ENCODE measurements around the gene CES1.
"Not testable (repeated sequence)": the region's sequence is repeated elsewhere in the genome, so short reads cannot be mapped to it uniquely, and the experiment has no call there.

Gene CES1

DNA sequence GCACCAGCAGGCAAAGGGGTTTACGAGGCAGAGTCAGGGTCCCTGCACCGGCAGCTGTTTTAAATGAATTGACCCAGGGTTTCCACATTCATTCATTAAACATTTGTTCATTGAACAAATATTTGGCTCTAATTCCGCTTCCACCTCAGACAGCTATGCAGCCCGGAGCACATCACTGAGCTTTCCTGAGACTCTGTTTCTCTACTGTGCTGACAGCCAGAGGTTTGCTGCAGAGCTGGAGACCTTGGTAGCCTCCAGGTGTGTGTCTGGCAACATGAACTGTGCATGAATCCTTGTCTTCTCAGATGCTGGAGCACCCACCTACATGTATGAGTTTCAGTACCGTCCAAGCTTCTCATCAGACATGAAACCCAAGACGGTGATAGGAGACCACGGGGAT, 42.7 kb downstream of the CES1 start:
- H3K27ac ChIP-seq (ENCODE audit: low read length); H3K4me3 ChIP-seq (ENCODE audit: low read depth in 1 of 2, low read length in 2 of 2); H4K20me1 ChIP-seq (ENCODE audit: insufficient read depth, low read length); H2AFZ ChIP-seq (ENCODE audit: low read depth, low read length); H3K79me2 ChIP-seq (ENCODE audit: insufficient read depth, low read length); ATAC-seq (ENCODE audit: insufficient read depth, low read depth); H3K9ac ChIP-seq (ENCODE audit: low read depth, low read length); H3K36me3 ChIP-seq (ENCODE audit: insufficient read depth, low read length); H3K4me1 ChIP-seq (ENCODE audit: insufficient read depth, low read length); DNase-seq; H3K4me2 ChIP-seq (ENCODE audit: insufficient read depth, low read length); H3K9me3 ChIP-seq (ENCODE audit: insufficient read depth, low read length, severe bottlenecking); H3K27me3 ChIP-seq (ENCODE audit: insufficient read depth, low read length, poor library complexity): not testable (repeated sequence)

DNA sequence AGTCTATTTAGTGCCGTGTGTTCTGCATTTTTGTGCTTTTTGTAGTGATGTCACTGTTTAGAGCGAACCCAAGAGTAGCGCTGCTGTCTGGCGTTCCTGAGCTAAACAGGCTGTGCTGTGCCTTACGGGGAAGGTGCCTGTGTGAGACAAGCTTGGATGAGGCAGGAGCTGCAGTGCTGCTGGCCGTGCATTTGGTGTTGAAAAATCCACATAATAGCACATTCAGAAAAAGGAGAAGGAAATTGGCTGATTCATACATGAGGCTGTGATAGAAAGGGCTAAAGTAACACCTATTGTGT, 50.2 kb downstream of the CES1 start:
- not testable (repeated sequence) for H3K27ac ChIP-seq (ENCODE audit: low read length); H3K9ac ChIP-seq (ENCODE audit: low read depth, low read length); H3K36me3 ChIP-seq (ENCODE audit: insufficient read depth, low read length); H4K20me1 ChIP-seq (ENCODE audit: insufficient read depth, low read length); H3K4me3 ChIP-seq (ENCODE audit: low read depth in 1 of 2, low read length in 2 of 2); H2AFZ ChIP-seq (ENCODE audit: low read depth, low read length); H3K9me3 ChIP-seq (ENCODE audit: insufficient read depth, low read length, severe bottlenecking); DNase-seq; ATAC-seq (ENCODE audit: insufficient read depth, low read depth); H3K27me3 ChIP-seq (ENCODE audit: insufficient read depth, low read length, poor library complexity); H3K4me1 ChIP-seq (ENCODE audit: insufficient read depth, low read length); H3K79me2 ChIP-seq (ENCODE audit: insufficient read depth, low read length); H3K4me2 ChIP-seq (ENCODE audit: insufficient read depth, low read length)

DNA sequence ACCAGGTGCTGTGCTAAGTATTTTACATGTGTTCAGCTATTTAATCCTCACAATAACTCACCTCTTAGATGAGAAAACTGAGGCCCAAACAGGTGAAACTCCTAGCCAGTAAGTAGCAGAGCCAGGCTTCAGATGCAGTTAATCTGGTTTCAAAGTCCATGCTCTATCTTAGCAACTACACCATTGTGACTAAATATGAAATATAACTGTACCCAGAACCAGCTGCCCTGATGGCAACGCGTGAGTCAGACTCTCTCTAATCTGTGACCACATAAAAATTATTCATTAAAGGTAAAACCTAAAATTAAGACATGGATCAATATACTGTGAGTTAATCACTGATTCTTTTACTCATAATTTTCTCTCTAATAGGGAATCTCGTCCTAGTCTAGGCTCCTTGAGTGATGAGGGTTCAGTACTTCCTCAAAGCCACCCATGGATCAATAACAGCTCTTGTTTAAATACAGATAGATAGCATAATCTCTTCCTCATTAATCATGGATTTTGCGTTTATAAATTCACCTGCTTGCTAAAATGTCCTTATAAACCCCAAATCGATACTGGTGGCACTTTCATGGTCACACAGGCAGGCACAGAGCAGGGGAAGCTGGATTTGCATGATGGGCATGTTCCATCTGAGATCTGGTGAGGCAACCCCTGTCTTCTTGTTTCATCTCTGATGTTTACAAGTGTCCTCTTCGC, 50.7 kb downstream of the CES1 start:
- not testable (repeated sequence) for H3K36me3 ChIP-seq (ENCODE audit: insufficient read depth, low read length); H3K79me2 ChIP-seq (ENCODE audit: insufficient read depth, low read length); H3K4me1 ChIP-seq (ENCODE audit: insufficient read depth, low read length); H3K4me3 ChIP-seq (ENCODE audit: low read depth in 1 of 2, low read length in 2 of 2); H3K9ac ChIP-seq (ENCODE audit: low read depth, low read length); H3K27ac ChIP-seq (ENCODE audit: low read length); H3K9me3 ChIP-seq (ENCODE audit: insufficient read depth, low read length, severe bottlenecking); H4K20me1 ChIP-seq (ENCODE audit: insufficient read depth, low read length); H2AFZ ChIP-seq (ENCODE audit: low read depth, low read length); DNase-seq; H3K4me2 ChIP-seq (ENCODE audit: insufficient read depth, low read length); ATAC-seq (ENCODE audit: insufficient read depth, low read depth); H3K27me3 ChIP-seq (ENCODE audit: insufficient read depth, low read length, poor library complexity)

DNA sequence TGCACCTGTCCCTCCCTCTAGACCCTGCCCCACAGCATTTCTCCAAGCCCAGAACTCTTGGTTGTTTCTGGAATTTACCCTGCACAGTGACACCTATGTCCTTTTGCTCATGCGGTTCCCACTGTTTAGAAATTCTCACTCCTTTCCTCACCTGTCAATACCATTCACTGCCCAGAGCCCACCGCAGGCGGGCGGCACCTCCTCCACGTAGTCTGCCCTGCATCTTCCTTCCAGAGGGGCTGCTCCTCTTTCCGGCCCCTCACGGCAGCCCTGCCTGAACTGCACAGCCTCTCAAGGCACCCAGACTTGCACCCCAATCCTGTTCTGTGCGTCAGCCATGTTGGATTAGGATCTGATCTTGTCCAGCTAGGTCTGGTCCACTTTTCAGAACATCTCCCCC, 51.4 kb downstream of the CES1 start:
- H3K4me2 ChIP-seq (ENCODE audit: insufficient read depth, low read length); H3K27me3 ChIP-seq (ENCODE audit: insufficient read depth, low read length, poor library complexity); H3K36me3 ChIP-seq (ENCODE audit: insufficient read depth, low read length); H3K4me3 ChIP-seq (ENCODE audit: low read depth in 1 of 2, low read length in 2 of 2); H2AFZ ChIP-seq (ENCODE audit: low read depth, low read length); DNase-seq; H3K27ac ChIP-seq (ENCODE audit: low read length); ATAC-seq (ENCODE audit: insufficient read depth, low read depth); H3K79me2 ChIP-seq (ENCODE audit: insufficient read depth, low read length); H3K4me1 ChIP-seq (ENCODE audit: insufficient read depth, low read length); H3K9me3 ChIP-seq (ENCODE audit: insufficient read depth, low read length, severe bottlenecking); H4K20me1 ChIP-seq (ENCODE audit: insufficient read depth, low read length); H3K9ac ChIP-seq (ENCODE audit: low read depth, low read length): not testable (repeated sequence)

DNA sequence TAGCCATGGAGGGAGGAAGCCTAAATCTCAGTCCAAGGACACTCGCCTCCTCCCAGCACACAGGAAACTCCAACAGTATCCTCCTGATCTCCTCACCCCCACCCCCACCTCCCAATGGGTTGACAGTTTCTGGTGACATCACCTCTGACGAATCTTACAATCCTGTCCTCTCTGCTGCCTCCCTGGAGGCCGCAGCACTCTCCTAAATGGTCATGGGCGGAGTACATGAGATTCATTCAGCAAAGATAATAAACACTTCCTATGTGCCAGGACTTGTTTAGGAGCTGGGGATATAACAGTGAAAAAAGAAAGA, 52.8 kb downstream of the CES1 start:
- DNase-seq; H3K4me1 ChIP-seq (ENCODE audit: insufficient read depth, low read length); H3K9ac ChIP-seq (ENCODE audit: low read depth, low read length): not testable (repeated sequence)

DNA sequence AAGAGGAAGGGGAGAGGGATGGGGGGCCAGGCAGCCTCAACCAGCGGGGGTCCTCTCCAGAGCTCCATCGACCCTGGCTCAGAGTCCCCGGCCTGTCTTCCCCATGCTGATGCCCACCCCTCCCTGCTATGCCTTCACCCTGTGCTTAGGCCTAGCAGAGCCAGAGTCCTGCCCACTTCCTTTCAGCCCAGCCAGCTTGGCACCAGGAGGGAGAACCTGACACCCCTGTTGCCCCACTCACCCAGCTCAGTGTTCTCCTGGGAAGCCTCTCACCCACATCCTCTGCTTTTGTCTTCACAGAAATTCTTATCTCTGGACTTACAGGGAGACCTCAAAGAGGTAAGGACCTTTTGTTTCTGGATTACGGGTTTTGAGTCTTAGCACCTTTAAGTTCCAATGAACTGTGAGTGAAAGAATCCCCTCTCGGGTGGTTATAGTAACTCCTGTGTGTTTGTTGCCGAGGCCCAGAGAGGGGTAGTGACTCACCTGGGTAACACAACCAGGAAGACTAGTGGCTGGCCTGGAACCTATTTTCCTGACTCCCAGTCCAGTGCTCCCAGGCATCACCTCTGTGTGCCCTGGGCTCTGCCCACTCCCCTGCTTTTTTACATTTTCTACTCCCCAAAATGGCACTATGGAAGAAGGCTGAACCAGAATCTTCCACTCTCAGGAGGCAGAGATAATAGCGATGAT, 53.3 kb downstream of the CES1 start:
- no peak for DNase-seq
- Histone ChIP-seq H4K20me1 (ENCODE audit: insufficient read depth, low read length) (no peaks in the 10 kb centered on the region), H3K36me3 (ENCODE audit: insufficient read depth, low read length) (no peaks in the 10 kb centered on the region), H3K9ac (ENCODE audit: low read depth, low read length) (no peak overlapping the region), H3K9me3 (ENCODE audit: insufficient read depth, low read length, severe bottlenecking) (no peaks in the 10 kb centered on the region), H2AFZ (ENCODE audit: low read depth, low read length) (no peak overlapping the region), H3K27me3 (ENCODE audit: insufficient read depth, low read length, poor library complexity) (no peaks in the 10 kb centered on the region), H3K4me1 (ENCODE audit: insufficient read depth, low read length) (no peaks in the 10 kb centered on the region), H3K79me2 (ENCODE audit: insufficient read depth, low read length) (no peaks in the 10 kb centered on the region), H3K4me3 (ENCODE audit: low read depth in 1 of 2, low read length in 2 of 2) (no peak overlapping the region), H3K27ac (ENCODE audit: low read length) (no peak overlapping the region), H3K4me2 (ENCODE audit: insufficient read depth, low read length) (no peak overlapping the region)
- no peak for ATAC-seq (ENCODE audit: insufficient read depth, low read depth)
- no peak for TF ChIP-seq EZH2 (IDR thresholded peaks at IDR 0.05; ENCODE audit: borderline replicate concordance, low read depth, low read length, severe bottlenecking)
- TF ChIP-seq, protein P1, sequence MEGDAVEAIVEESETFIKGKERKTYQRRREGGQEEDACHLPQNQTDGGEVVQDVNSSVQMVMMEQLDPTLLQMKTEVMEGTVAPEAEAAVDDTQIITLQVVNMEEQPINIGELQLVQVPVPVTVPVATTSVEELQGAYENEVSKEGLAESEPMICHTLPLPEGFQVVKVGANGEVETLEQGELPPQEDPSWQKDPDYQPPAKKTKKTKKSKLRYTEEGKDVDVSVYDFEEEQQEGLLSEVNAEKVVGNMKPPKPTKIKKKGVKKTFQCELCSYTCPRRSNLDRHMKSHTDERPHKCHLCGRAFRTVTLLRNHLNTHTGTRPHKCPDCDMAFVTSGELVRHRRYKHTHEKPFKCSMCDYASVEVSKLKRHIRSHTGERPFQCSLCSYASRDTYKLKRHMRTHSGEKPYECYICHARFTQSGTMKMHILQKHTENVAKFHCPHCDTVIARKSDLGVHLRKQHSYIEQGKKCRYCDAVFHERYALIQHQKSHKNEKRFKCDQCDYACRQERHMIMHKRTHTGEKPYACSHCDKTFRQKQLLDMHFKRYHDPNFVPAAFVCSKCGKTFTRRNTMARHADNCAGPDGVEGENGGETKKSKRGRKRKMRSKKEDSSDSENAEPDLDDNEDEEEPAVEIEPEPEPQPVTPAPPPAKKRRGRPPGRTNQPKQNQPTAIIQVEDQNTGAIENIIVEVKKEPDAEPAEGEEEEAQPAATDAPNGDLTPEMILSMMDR (IDR thresholded peaks at IDR 0.05; ENCODE audit: borderline replicate concordance, extremely low read depth, low read length, poor library complexity, severe bottlenecking) = no peak

More for the DNA sequence above, 52.8 kb downstream of the CES1 start:
- H3K79me2 ChIP-seq (ENCODE audit: insufficient read depth, low read length); ATAC-seq (ENCODE audit: insufficient read depth, low read depth); H3K36me3 ChIP-seq (ENCODE audit: insufficient read depth, low read length); H3K9me3 ChIP-seq (ENCODE audit: insufficient read depth, low read length, severe bottlenecking); H3K27me3 ChIP-seq (ENCODE audit: insufficient read depth, low read length, poor library complexity); H3K27ac ChIP-seq (ENCODE audit: low read length); H4K20me1 ChIP-seq (ENCODE audit: insufficient read depth, low read length); H2AFZ ChIP-seq (ENCODE audit: low read depth, low read length); H3K4me3 ChIP-seq (ENCODE audit: low read depth in 1 of 2, low read length in 2 of 2); H3K4me2 ChIP-seq (ENCODE audit: insufficient read depth, low read length): not testable (repeated sequence)
